HEK293 (cell line): ENCODE measurements around the gene ZC3H7B.

ENCODE experiments used
- CTCF ChIA-PET: fragments of 350-600 bp; formaldehyde crosslinking; extraction: SDS; loops from one replicate; lab custom pipeline; 2021; ENCODE audit warnings: antibody characterized with exemption; lab: Yijun Ruan, JAX
- POLR2A ChIA-PET: fragments of 300-600 bp; formaldehyde crosslinking; extraction: SDS; loops from one replicate; lab custom pipeline; 2020; ENCODE audit warnings: antibody characterized with exemption, inconsistent platforms; lab: Yijun Ruan, JAX
- H3K27ac ChIP-seq: fragments of 200-500 bp; sonication (Bioruptor generic); 2 replicates; pipeline ENCODE4 v1.5.1; 2014; ENCODE audit warnings: low read depth, low read length, control low read depth, inconsistent platforms; ENCODE audit errors: extremely low read depth
- H3K36me3 ChIP-seq, 2 experiments: fragments of 200-500 bp in 1 of 2; sonication (Bioruptor generic) in 1 of 2; 1 replicate in 1 of 2; 2 replicates in 1 of 2; pipeline ENCODE4 v1.5.1; 2014 to 2017; ENCODE audit warnings: inconsistent platforms in 2 of 2, low read length in 2 of 2; ENCODE audit not compliant: control insufficient read depth in 2 of 2, insufficient read depth in 1 of 2
- H3K4me1 ChIP-seq: fragments of 200-500 bp; sonication (Bioruptor generic); 2 replicates; pipeline ENCODE4 v1.5.1; 2014; ENCODE audit warnings: mild to moderate bottlenecking, low read length, inconsistent platforms; ENCODE audit not compliant: control insufficient read depth, insufficient read depth
- H3K4me3 ChIP-seq: 2 replicates; pipeline ENCODE4 v1.5.1; 2011; ENCODE audit warnings: low read depth, mild to moderate bottlenecking, control low read depth, low read length, moderate library complexity
- H3K9me3 ChIP-seq: fragments of 200-500 bp; sonication (Bioruptor generic); 2 replicates; pipeline ENCODE4 v1.5.1; 2014; ENCODE audit warnings: low read depth, low read length, inconsistent platforms; ENCODE audit not compliant: control insufficient read depth, insufficient read depth
- EGR2 ChIP-seq: fragments of 450-650 bp; formaldehyde crosslinking; IDR thresholded peaks from 2 replicates; pipeline ENCODE4 v1.5.1; 2016; ENCODE audit warnings: low read depth, missing biosample characterization, missing genetic modification characterization
- GLI4 ChIP-seq: fragments of 450-650 bp; formaldehyde crosslinking; IDR thresholded peaks from 2 replicates; pipeline ENCODE4 v1.5.1; 2016; ENCODE audit warnings: missing biosample characterization, missing genetic modification characterization
- OSR2 ChIP-seq: fragments of 450-650 bp; formaldehyde crosslinking; IDR thresholded peaks from 2 replicates; pipeline ENCODE4 v1.5.1; 2016; ENCODE audit warnings: missing biosample characterization, missing genetic modification characterization
- OVOL3 ChIP-seq: fragments of 450-650 bp; formaldehyde crosslinking; IDR thresholded peaks from 2 replicates; pipeline ENCODE4 v1.5.1; 2016; ENCODE audit warnings: missing biosample characterization, missing genetic modification characterization
- RBAK ChIP-seq: fragments of 450-650 bp; formaldehyde crosslinking; IDR thresholded peaks from 2 replicates; pipeline ENCODE4 v1.5.1; 2016; ENCODE audit warnings: missing biosample characterization, missing genetic modification characterization
- TRIM28 ChIP-seq: IDR thresholded peaks from 2 replicates; pipeline ENCODE4 v1.6.1; 2011; ENCODE audit warnings: low read length, control low read depth, borderline replicate concordance
- ZBTB6 ChIP-seq: fragments of 450-650 bp; formaldehyde crosslinking; IDR thresholded peaks from 2 replicates; pipeline ENCODE4 v1.5.1; 2017; ENCODE audit warnings: missing biosample characterization, missing genetic modification characterization
- ZFHX2 ChIP-seq: fragments of 450-650 bp; formaldehyde crosslinking; conservative IDR thresholded peaks from 2 replicates; pipeline ENCODE4 v1.5.1; 2016; ENCODE audit warnings: missing biosample characterization, missing genetic modification characterization
- ZIC2 ChIP-seq: fragments of 450-650 bp; formaldehyde crosslinking; IDR thresholded peaks from 2 replicates; pipeline ENCODE4 v1.5.1; 2016; ENCODE audit warnings: missing biosample characterization, missing genetic modification characterization
- ZNF112 ChIP-seq: fragments of 450-650 bp; formaldehyde crosslinking; IDR thresholded peaks from 2 replicates; pipeline ENCODE4 v1.5.0; 2017; ENCODE audit warnings: missing biosample characterization, missing genetic modification characterization
- ZNF155 ChIP-seq: fragments of 450-650 bp; formaldehyde crosslinking; IDR thresholded peaks from 2 replicates; pipeline ENCODE4 v1.5.1; 2016; ENCODE audit warnings: missing biosample characterization, missing genetic modification characterization
- ZNF169 ChIP-seq: fragments of 450-650 bp; formaldehyde crosslinking; IDR thresholded peaks from 2 replicates; pipeline ENCODE4 v1.5.1; 2016; ENCODE audit warnings: missing biosample characterization, missing genetic modification characterization
- ZNF2 ChIP-seq: fragments of 450-650 bp; formaldehyde crosslinking; IDR thresholded peaks from 2 replicates; pipeline ENCODE4 v1.5.1; 2016; ENCODE audit warnings: missing biosample characterization, missing genetic modification characterization
- ZNF26 ChIP-seq: fragments of 450-650 bp; formaldehyde crosslinking; IDR thresholded peaks from 2 replicates; pipeline ENCODE4 v1.5.1; 2016; ENCODE audit warnings: missing biosample characterization, missing genetic modification characterization
- ZNF354C ChIP-seq: fragments of 450-650 bp; formaldehyde crosslinking; IDR thresholded peaks from 2 replicates; pipeline ENCODE4 v1.5.1; 2016; ENCODE audit warnings: missing biosample characterization, missing genetic modification characterization, low read depth, borderline replicate concordance
- ZNF366 ChIP-seq: fragments of 450-650 bp; formaldehyde crosslinking; conservative IDR thresholded peaks from 2 replicates; pipeline ENCODE4 v1.5.1; 2016; ENCODE audit warnings: missing biosample characterization, missing genetic modification characterization
- ZNF391 ChIP-seq: fragments of 450-650 bp; formaldehyde crosslinking; IDR thresholded peaks from 2 replicates; pipeline ENCODE4 v1.5.1; 2016; ENCODE audit warnings: low read depth, missing biosample characterization, missing genetic modification characterization, borderline replicate concordance
- ZNF510 ChIP-seq: fragments of 450-650 bp; formaldehyde crosslinking; IDR thresholded peaks from 2 replicates; pipeline ENCODE4 v1.5.1; 2018; ENCODE audit warnings: mild to moderate bottlenecking, missing genetic modification characterization, missing biosample characterization; ENCODE audit not compliant: insufficient replicate concordance
- ZNF610 ChIP-seq: fragments of 450-650 bp; formaldehyde crosslinking; IDR thresholded peaks from 2 replicates; pipeline ENCODE4 v1.5.1; 2016; ENCODE audit warnings: missing biosample characterization, missing genetic modification characterization, borderline replicate concordance
- ZNF629 ChIP-seq: fragments of 450-650 bp; formaldehyde crosslinking; IDR thresholded peaks from 2 replicates; pipeline ENCODE4 v1.5.1; 2017; ENCODE audit warnings: missing biosample characterization, missing genetic modification characterization
- ZNF670 ChIP-seq: fragments of 450-650 bp; formaldehyde crosslinking; IDR thresholded peaks from 2 replicates; pipeline ENCODE4 v1.5.1; 2016; ENCODE audit warnings: missing biosample characterization, missing genetic modification characterization, low read depth
- ZNF701 ChIP-seq: fragments of 450-650 bp; formaldehyde crosslinking; IDR thresholded peaks from 2 replicates; pipeline ENCODE4 v1.5.1; 2016; ENCODE audit warnings: missing biosample characterization, missing genetic modification characterization
- TF ChIP-seq, protein P1 (sequence below): fragments of 450-650 bp; formaldehyde crosslinking; IDR thresholded peaks from 2 replicates; pipeline ENCODE4 v1.5.1; 2016; ENCODE audit warnings: missing biosample characterization, missing genetic modification characterization, borderline replicate concordance
- TF ChIP-seq, protein P2 (sequence below): fragments of 450-650 bp; IDR thresholded peaks from 2 replicates; pipeline ENCODE4 v1.5.1; 2018; ENCODE audit warnings: missing biosample characterization, missing genetic modification characterization
- TF ChIP-seq, protein P3 (sequence below): fragments of 450-650 bp; formaldehyde crosslinking; IDR thresholded peaks from 2 replicates; pipeline ENCODE4 v1.5.1; 2016; ENCODE audit warnings: missing biosample characterization, missing genetic modification characterization
- TF ChIP-seq, protein P4 (sequence below): IDR thresholded peaks from 2 replicates; pipeline ENCODE4 v1.6.1; 2011; ENCODE audit warnings: mild to moderate bottlenecking, low read depth, low read length, borderline replicate concordance

Gene ZC3H7B

DNA sequence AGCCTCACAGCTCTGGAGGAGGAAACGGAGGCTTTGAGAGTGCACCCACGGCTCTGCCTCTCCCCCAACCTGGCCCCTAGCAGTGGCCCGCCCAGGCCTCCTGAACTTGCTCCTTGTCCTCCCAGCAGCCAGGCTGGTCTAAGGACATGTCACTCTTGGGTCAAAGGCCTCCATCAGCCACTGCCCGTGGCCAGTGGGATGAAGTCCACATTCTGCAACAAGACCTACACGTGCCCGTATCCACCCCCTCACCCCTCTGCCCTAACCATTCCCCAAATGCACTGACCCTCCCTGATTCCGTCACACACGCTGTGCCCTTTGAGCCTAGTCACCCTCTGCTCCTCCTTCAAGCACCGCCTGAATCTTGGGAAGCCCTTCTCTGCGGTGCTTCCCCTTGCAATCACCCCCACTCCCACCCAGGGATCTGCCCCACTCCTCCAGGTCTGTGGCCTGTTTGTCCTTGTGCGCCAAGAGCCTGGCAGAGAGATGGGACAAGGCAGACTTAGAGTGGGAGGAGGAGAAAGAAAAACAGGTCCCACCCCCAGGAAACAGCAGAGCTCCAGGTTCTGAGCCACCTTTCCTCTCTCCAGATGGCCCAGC is 43.0 kb downstream of the ZC3H7B start:
- TF ChIP-seq EGR2: peak; percentile 88
- TF ChIP-seq, protein P1, sequence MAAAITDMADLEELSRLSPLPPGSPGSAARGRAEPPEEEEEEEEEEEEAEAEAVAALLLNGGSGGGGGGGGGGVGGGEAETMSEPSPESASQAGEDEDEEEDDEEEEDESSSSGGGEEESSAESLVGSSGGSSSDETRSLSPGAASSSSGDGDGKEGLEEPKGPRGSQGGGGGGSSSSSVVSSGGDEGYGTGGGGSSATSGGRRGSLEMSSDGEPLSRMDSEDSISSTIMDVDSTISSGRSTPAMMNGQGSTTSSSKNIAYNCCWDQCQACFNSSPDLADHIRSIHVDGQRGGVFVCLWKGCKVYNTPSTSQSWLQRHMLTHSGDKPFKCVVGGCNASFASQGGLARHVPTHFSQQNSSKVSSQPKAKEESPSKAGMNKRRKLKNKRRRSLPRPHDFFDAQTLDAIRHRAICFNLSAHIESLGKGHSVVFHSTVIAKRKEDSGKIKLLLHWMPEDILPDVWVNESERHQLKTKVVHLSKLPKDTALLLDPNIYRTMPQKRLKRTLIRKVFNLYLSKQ (tag by site-specific recombination): no peak
- no peak for TF ChIP-seq ZBTB6 (tag by site-specific recombination)
- TF ChIP-seq ZNF169 (tag by site-specific recombination): no peak
- no peak for TF ChIP-seq ZNF610 (tag by site-specific recombination)
- no peak for TF ChIP-seq OSR2 (tag by site-specific recombination)
- TF ChIP-seq GLI4 (tag by site-specific recombination): no peak
- peak; percentile 75; the same call in 1 of the 2 replicates for TF ChIP-seq ZFHX2
- TF ChIP-seq, protein P2, sequence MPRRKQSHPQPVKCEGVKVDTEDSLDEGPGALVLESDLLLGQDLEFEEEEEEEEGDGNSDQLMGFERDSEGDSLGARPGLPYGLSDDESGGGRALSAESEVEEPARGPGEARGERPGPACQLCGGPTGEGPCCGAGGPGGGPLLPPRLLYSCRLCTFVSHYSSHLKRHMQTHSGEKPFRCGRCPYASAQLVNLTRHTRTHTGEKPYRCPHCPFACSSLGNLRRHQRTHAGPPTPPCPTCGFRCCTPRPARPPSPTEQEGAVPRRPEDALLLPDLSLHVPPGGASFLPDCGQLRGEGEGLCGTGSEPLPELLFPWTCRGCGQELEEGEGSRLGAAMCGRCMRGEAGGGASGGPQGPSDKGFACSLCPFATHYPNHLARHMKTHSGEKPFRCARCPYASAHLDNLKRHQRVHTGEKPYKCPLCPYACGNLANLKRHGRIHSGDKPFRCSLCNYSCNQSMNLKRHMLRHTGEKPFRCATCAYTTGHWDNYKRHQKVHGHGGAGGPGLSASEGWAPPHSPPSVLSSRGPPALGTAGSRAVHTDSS: no peak
- TF ChIP-seq ZNF155 (tag by site-specific recombination): no peak
- TF ChIP-seq, all 188 proteins: peak for 2
- no peak overlapping the region for H3K4me3 ChIP-seq
- peaks cover 24 to 90% of the 10 kb centered on the region in 2 experiments for H3K36me3 ChIP-seq
- no peaks in the 10 kb centered on the region for H3K9me3 ChIP-seq
- POLR2A ChIA-PET: interaction anchor here (0.9 to 1.1 kb wide), 2 partner anchors 9 to 43 kb away, joined by 3 read pairs; partner anchors contain the start of gene ZC3H7B
- CTCF ChIA-PET: interaction anchor here (1.1 kb wide), 1 partner anchor 107 kb away, joined by 6 read pairs; no protein-coding TSS in a partner anchor
- H3K4me1 ChIP-seq: no peaks in the 10 kb centered on the region
- H3K27ac ChIP-seq: no peak overlapping the region

DNA sequence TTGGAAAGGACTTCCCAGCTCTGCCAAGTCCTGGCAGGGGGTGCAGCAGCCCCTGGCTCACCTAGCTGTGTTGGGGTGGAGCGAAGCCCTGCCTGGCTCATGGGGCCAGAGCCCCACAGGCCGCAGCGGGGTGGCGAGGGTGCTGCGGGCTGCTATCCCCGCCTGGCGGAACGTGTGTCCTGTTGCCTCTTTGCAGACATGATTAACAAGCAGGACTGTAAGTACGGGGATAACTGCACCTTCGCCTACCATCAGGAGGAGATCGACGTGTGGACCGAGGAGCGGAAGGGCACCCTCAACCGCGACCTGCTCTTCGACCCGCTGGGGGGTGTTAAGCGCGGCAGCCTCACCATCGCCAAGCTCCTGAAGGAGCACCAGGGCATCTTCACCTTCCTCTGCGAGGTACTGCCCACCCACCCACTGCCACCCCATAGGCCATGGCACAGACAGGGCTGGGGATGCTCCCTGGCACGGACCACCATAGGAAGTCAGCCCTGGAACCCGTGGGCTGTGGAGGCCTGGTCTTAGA is 44.5 kb downstream of the ZC3H7B start:
- CTCF ChIA-PET: interaction anchor here (1.3 kb wide), 1 partner anchor 9 kb away, joined by 4 read pairs; no protein-coding TSS in a partner anchor
- Histone ChIP-seq H3K4me1 (no peaks in the 10 kb centered on the region), H3K9me3 (no peaks in the 10 kb centered on the region), H3K27ac (no peak overlapping the region), H3K4me3 (no peak overlapping the region), H3K36me3 (peaks cover 22 to 90% of the 10 kb centered on the region in 2 experiments)
- POLR2A ChIA-PET: no interaction called here
- TF ChIP-seq TRIM28 (no peak), ZNF391 (no peak), ZNF354C (tag by site-specific recombination) (no peak), ZIC2 (tag by site-specific recombination) (no peak), ZNF629 (no peak), RBAK (tag by site-specific recombination) (no peak), ZNF2 (tag by site-specific recombination) (no peak), ZNF670 (tag by site-specific recombination) (no peak), ZNF366 (tag by site-specific recombination) (no peak), ZNF701 (tag by site-specific recombination) (no peak), ZNF26 (no peak), ZNF510 (tag by site-specific recombination) (no peak), OVOL3 (tag by site-specific recombination) (no peak), ZNF112 (tag by site-specific recombination) (no peak)
- TF ChIP-seq, protein P3, sequence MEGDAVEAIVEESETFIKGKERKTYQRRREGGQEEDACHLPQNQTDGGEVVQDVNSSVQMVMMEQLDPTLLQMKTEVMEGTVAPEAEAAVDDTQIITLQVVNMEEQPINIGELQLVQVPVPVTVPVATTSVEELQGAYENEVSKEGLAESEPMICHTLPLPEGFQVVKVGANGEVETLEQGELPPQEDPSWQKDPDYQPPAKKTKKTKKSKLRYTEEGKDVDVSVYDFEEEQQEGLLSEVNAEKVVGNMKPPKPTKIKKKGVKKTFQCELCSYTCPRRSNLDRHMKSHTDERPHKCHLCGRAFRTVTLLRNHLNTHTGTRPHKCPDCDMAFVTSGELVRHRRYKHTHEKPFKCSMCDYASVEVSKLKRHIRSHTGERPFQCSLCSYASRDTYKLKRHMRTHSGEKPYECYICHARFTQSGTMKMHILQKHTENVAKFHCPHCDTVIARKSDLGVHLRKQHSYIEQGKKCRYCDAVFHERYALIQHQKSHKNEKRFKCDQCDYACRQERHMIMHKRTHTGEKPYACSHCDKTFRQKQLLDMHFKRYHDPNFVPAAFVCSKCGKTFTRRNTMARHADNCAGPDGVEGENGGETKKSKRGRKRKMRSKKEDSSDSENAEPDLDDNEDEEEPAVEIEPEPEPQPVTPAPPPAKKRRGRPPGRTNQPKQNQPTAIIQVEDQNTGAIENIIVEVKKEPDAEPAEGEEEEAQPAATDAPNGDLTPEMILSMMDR: no peak
- TF ChIP-seq, protein P4, sequence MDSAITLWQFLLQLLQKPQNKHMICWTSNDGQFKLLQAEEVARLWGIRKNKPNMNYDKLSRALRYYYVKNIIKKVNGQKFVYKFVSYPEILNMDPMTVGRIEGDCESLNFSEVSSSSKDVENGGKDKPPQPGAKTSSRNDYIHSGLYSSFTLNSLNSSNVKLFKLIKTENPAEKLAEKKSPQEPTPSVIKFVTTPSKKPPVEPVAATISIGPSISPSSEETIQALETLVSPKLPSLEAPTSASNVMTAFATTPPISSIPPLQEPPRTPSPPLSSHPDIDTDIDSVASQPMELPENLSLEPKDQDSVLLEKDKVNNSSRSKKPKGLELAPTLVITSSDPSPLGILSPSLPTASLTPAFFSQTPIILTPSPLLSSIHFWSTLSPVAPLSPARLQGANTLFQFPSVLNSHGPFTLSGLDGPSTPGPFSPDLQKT: no peak
